Activated naive CD4-positive, alpha-beta T cell treated with anti-CD3 and anti-CD28 coated beads, Interleukin-2, amount 50 U/mL, for 16 hours (primary cell): ENCODE measurements around the gene TRPV2.

ENCODE experiments used
- DNase-seq: peaks from one replicate; pipeline ENCODE4 v3.0.0-alpha.2; 2020

Gene TRPV2

GRCh38 chr17:16477666-16478065, 62.3 kb downstream of the TRPV2 start:
- DNase-seq = no peak

GRCh38 chr17:16478649-16479048, 63.3 kb downstream of the TRPV2 start:
- no peak for DNase-seq

- no peak for DNase-seq
Measured at GRCh38 chr17:16479264-16479663, 63.9 kb downstream of the TRPV2 start.

- DNase-seq = no peak
Measured at GRCh38 chr17:16480995-16481394, 65.6 kb downstream of the TRPV2 start.

GRCh38 chr17:16482253-16482652, 66.9 kb downstream of the TRPV2 start:
- no peak for DNase-seq

GRCh38 chr17:16483021-16483645, 67.8 kb downstream of the TRPV2 start:
- DNase-seq = no peak

- no peak for DNase-seq
Measured at GRCh38 chr17:16484445-16485175, 69.2 kb downstream of the TRPV2 start.
